ENCODE data around the gene RNF180. TPM values are rescaled to one million over a fixed set of nuclear protein-coding genes. Genes with fewer than 3 reads are reported as not detected.

RNF180 gene
- polyA plus RNA-seq (6.0 and 6.4 TPM in 2 replicates), polyA minus RNA-seq (45.5 and 51.5 TPM in 2 replicates)

GRCh38 chr5:64165500-64166200 lies at the start of gene RNF180:
RNF180 (plus strand) TSS chr5:64165843; CDS start chr5:64200808, 34,965 bp downstream.
- no peaks in the 10 kb centered on the region for H3F3A ChIP-seq (ENCODE audit: insufficient read depth, low read length, poor library complexity, severe bottlenecking)
- peaks cover 31% of the 10 kb centered on the region for H3K27me3 ChIP-seq (ENCODE audit: insufficient read depth, low read depth, low read length)
- TF ChIP-seq SMC3 (conservative IDR thresholded peaks at IDR 0.05; ENCODE audit: poor library complexity) (no peak), TAF1 (IDR thresholded peaks at IDR 0.05; ENCODE audit: low read depth) (no peak), EZH2 (IDR thresholded peaks at IDR 0.05; ENCODE audit: borderline replicate concordance, insufficient read depth, low read length, poor library complexity, severe bottlenecking) (no peak), EP300 (conservative IDR thresholded peaks at IDR 0.05; ENCODE audit: poor library complexity, severe bottlenecking) (peak; percentile 11), MXI1 (conservative IDR thresholded peaks at IDR 0.05; ENCODE audit: poor library complexity, severe bottlenecking) (peak; percentile 50), RAD21 (conservative IDR thresholded peaks at IDR 0.05) (no peak), POLR2AphosphoS5 (IDR thresholded peaks at IDR 0.05) (peak; percentile 5), REST (IDR thresholded peaks at IDR 0.05; ENCODE audit: borderline replicate concordance) (no peak), CTCF (IDR thresholded peaks at IDR 0.05; ENCODE audit: poor library complexity, severe bottlenecking) (peak; percentile 19)
- H2AFZ ChIP-seq (ENCODE audit: low read depth, low read length), result peak within 1 kb of the TSS; percentile 24
- no peak within 1 kb of the TSS for H3K27ac ChIP-seq (ENCODE audit: low read length)
- no peaks in the 10 kb centered on the region for H3K9me2 ChIP-seq (ENCODE audit: insufficient read depth, low read length)
- H3K4me3 ChIP-seq (ENCODE audit: low read length), result peak within 1 kb of the TSS; percentile 78
- peak within 1 kb of the TSS; percentile 53 for H3K4me2 ChIP-seq (ENCODE audit: low read length)
- H3K79me2 ChIP-seq (replicated peaks; ENCODE audit: insufficient read depth, low read length), result peaks cover 6% of the 10 kb centered on the region
- H3K9ac ChIP-seq (ENCODE audit: low read length), result peak within 1 kb of the TSS; percentile 74
- H3K36me3 ChIP-seq (ENCODE audit: insufficient read depth, low read length), result no peaks in the 10 kb centered on the region
- no peaks in the 10 kb centered on the region for H3K9me3 ChIP-seq (ENCODE audit: low read length)
- H4K20me1 ChIP-seq (ENCODE audit: insufficient read depth), result no peaks in the 10 kb centered on the region

- H2AFZ ChIP-seq (ENCODE audit: low read depth, low read length), result no peak overlapping the region
- H3K27me3 ChIP-seq (ENCODE audit: insufficient read depth, low read depth, low read length), result no peaks in the 10 kb centered on the region
- H3K27ac ChIP-seq (ENCODE audit: low read length), result no peak overlapping the region
- no peak overlapping the region for H3K9ac ChIP-seq (ENCODE audit: low read length)
- no peaks in the 10 kb centered on the region for H3K9me2 ChIP-seq (ENCODE audit: insufficient read depth, low read length)
- no peak overlapping the region for H3K4me3 ChIP-seq (ENCODE audit: low read length)
- H3K4me2 ChIP-seq (ENCODE audit: low read length), result no peak overlapping the region
- no peaks in the 10 kb centered on the region for H3K79me2 ChIP-seq (replicated peaks; ENCODE audit: insufficient read depth, low read length)
- no peaks in the 10 kb centered on the region for H3K36me3 ChIP-seq (ENCODE audit: insufficient read depth, low read length)
- no peaks in the 10 kb centered on the region for H3K9me3 ChIP-seq (ENCODE audit: low read length)
- no peaks in the 10 kb centered on the region for H3F3A ChIP-seq (ENCODE audit: insufficient read depth, low read length, poor library complexity, severe bottlenecking)
- TF ChIP-seq EP300 (conservative IDR thresholded peaks at IDR 0.05; ENCODE audit: poor library complexity, severe bottlenecking), result no peak
- TF ChIP-seq EZH2 (IDR thresholded peaks at IDR 0.05; ENCODE audit: borderline replicate concordance, insufficient read depth, low read length, poor library complexity, severe bottlenecking), result no peak
- TF ChIP-seq RAD21 (conservative IDR thresholded peaks at IDR 0.05), result no peak
- TF ChIP-seq MXI1 (conservative IDR thresholded peaks at IDR 0.05; ENCODE audit: poor library complexity, severe bottlenecking), result no peak
- TF ChIP-seq SMC3 (conservative IDR thresholded peaks at IDR 0.05; ENCODE audit: poor library complexity), result no peak
- TF ChIP-seq CTCF (IDR thresholded peaks at IDR 0.05; ENCODE audit: poor library complexity, severe bottlenecking), result no peak
- TF ChIP-seq REST (IDR thresholded peaks at IDR 0.05; ENCODE audit: borderline replicate concordance), result no peak
- no peak for TF ChIP-seq POLR2AphosphoS5 (IDR thresholded peaks at IDR 0.05)
- no peak for TF ChIP-seq TAF1 (IDR thresholded peaks at IDR 0.05; ENCODE audit: low read depth)
- H4K20me1 ChIP-seq (ENCODE audit: insufficient read depth), result no peaks in the 10 kb centered on the region
Measured at GRCh38 chr5:64125521-64125920, 40.1 kb upstream of the RNF180 start.
